Activated T-helper 2 cell treated with anti-CD3 and anti-CD28 coated beads, Interferon-gamma antibody, Interleukin-2, Interleukin-4, amounts not matched to agents 10 μg/mL and 5 μg/mL and 100 μg/mL, durations not matched to agents 14 hours and 24 hours and 36 hours (primary cell): ENCODE results near the gene UBA52. TPM values are rescaled to one million over a fixed set of nuclear protein-coding genes. Genes with fewer than 3 reads are reported as not detected.

Experiments
- DNase-seq: peaks from one replicate; pipeline ENCODE4 v3.0.0; 2021; ENCODE audit warnings: low spot score
- H3K27ac Mint-ChIP-seq: one replicate; pipeline ENCODE4 v1.8.0; 2021; ENCODE audit warnings: mixed read lengths
- H3K27me3 Mint-ChIP-seq: one replicate; pipeline ENCODE4 v1.8.0; 2021; ENCODE audit warnings: low read depth, mixed read lengths
- H3K36me3 Mint-ChIP-seq: one replicate; pipeline ENCODE4 v1.8.0; 2021; ENCODE audit warnings: low read depth, mixed read lengths
- H3K4me1 Mint-ChIP-seq: one replicate; pipeline ENCODE4 v1.8.0; 2021; ENCODE audit warnings: low read depth, mixed read lengths
- H3K4me3 Mint-ChIP-seq: one replicate; pipeline ENCODE4 v1.8.0; 2021; ENCODE audit warnings: low read depth, mild to moderate bottlenecking, moderate library complexity, mixed read lengths
- H3K9me3 Mint-ChIP-seq: one replicate; pipeline ENCODE4 v1.8.0; 2021; ENCODE audit warnings: mixed read lengths
- intact Hi-C: fragments of 100-400 bp; cut with micrococcal nuclease; formaldehyde crosslinking; loops from one replicate; pipeline ENCODE4 v1.15.1; 2023
- total RNA-seq: library from RNA; stranded (reverse); gene quantifications from 2 replicates; pipeline ENCODE4 v1.2.3, GENCODE V29; 2022

Gene UBA52
- total RNA-seq, 1 donor from 2014 or later = 1,579 TPM

- no peak overlapping the region for H3K27ac Mint-ChIP-seq
- peaks cover 55% of the 10 kb centered on the region for H3K36me3 Mint-ChIP-seq
- no peak for DNase-seq
- H3K4me3 Mint-ChIP-seq = no peak overlapping the region
- peaks cover 16% of the 10 kb centered on the region for H3K4me1 Mint-ChIP-seq
- no peaks in the 10 kb centered on the region for H3K27me3 Mint-ChIP-seq
- no peaks in the 10 kb centered on the region for H3K9me3 Mint-ChIP-seq
- intact Hi-C loops = no loop called here
These were observed 9.6 kb upstream of the UBA52 start for GRCh38 chr19:18562086-18562485.

- Mint-ChIP-seq H3K36me3 (peaks cover 67% of the 10 kb centered on the region), H3K4me3 (no peak overlapping the region)
- intact Hi-C loops = no loop called here
These were observed 4.7 kb upstream of the UBA52 start for GRCh38 chr19:18566953-18567352.

GRCh38 chr19:18568367-18568766, 3.3 kb upstream of the UBA52 start:
- no peak for DNase-seq
- H3K36me3 Mint-ChIP-seq = peaks cover 74% of the 10 kb centered on the region
- no peaks in the 10 kb centered on the region for H3K9me3 Mint-ChIP-seq
- H3K27me3 Mint-ChIP-seq = no peaks in the 10 kb centered on the region
- intact Hi-C loops = no loop called here
- H3K4me1 Mint-ChIP-seq = peaks cover 9% of the 10 kb centered on the region
- H3K27ac Mint-ChIP-seq = no peak overlapping the region
- H3K4me3 Mint-ChIP-seq = no peak overlapping the region

More at GRCh38 chr19:18566953-18567352, 4.7 kb upstream of the UBA52 start:
- H3K27ac Mint-ChIP-seq = no peak overlapping the region
- H3K4me1 Mint-ChIP-seq = no peaks in the 10 kb centered on the region
- no peaks in the 10 kb centered on the region for H3K27me3 Mint-ChIP-seq
- no peaks in the 10 kb centered on the region for H3K9me3 Mint-ChIP-seq
- no peak for DNase-seq

- no peaks in the 10 kb centered on the region for H3K27me3 Mint-ChIP-seq
- intact Hi-C loops = loop anchor here (5.0 kb wide), 1 partner anchor 97 kb away; no protein-coding TSS in a partner anchor
- H3K9me3 Mint-ChIP-seq = no peaks in the 10 kb centered on the region
- H3K27ac Mint-ChIP-seq = no peak overlapping the region
- H3K36me3 Mint-ChIP-seq = peaks cover 72% of the 10 kb centered on the region
- H3K4me1 Mint-ChIP-seq = peaks cover 19% of the 10 kb centered on the region
- no peak for DNase-seq
- H3K4me3 Mint-ChIP-seq = peak overlapping the region; percentile 14
These were observed 3.1 kb downstream of the UBA52 start for GRCh38 chr19:18574691-18575291.

- intact Hi-C loops = no loop called here
- Mint-ChIP-seq H3K27ac (no peak overlapping the region), H3K4me1 (peaks cover 19% of the 10 kb centered on the region), H3K9me3 (no peaks in the 10 kb centered on the region), H3K36me3 (peaks cover 66% of the 10 kb centered on the region), H3K27me3 (no peaks in the 10 kb centered on the region), H3K4me3 (no peak overlapping the region)
- DNase-seq = no peak
These were observed 4.7 kb downstream of the UBA52 start for GRCh38 chr19:18576383-18576782.

- no peak overlapping the region for H3K27ac Mint-ChIP-seq
- peaks cover 55% of the 10 kb centered on the region for H3K36me3 Mint-ChIP-seq
- intact Hi-C loops = no loop called here
- no peak overlapping the region for H3K4me3 Mint-ChIP-seq
- H3K9me3 Mint-ChIP-seq = no peaks in the 10 kb centered on the region
- H3K27me3 Mint-ChIP-seq = no peaks in the 10 kb centered on the region
- no peak for DNase-seq
- H3K4me1 Mint-ChIP-seq = peaks cover 18% of the 10 kb centered on the region
These were observed 5.8 kb downstream of the UBA52 start for GRCh38 chr19:18577365-18577914.

- H3K4me1 Mint-ChIP-seq = peaks cover 6% of the 10 kb centered on the region
- H3K36me3 Mint-ChIP-seq = peaks cover 27% of the 10 kb centered on the region
- intact Hi-C loops = no loop called here
- no peak overlapping the region for H3K4me3 Mint-ChIP-seq
- no peak for DNase-seq
- H3K27ac Mint-ChIP-seq = no peak overlapping the region
- H3K27me3 Mint-ChIP-seq = no peaks in the 10 kb centered on the region
- H3K9me3 Mint-ChIP-seq = no peaks in the 10 kb centered on the region
These were observed 8.7 kb downstream of the UBA52 start for GRCh38 chr19:18580311-18580710.

- peaks cover 30% of the 10 kb centered on the region for H3K4me1 Mint-ChIP-seq
- H3K9me3 Mint-ChIP-seq = no peaks in the 10 kb centered on the region
- H3K27ac Mint-ChIP-seq = no peak overlapping the region
- H3K4me3 Mint-ChIP-seq = peak overlapping the region; percentile 10
- H3K27me3 Mint-ChIP-seq = no peaks in the 10 kb centered on the region
- intact Hi-C loops = no loop called here
- no peak for DNase-seq
- H3K36me3 Mint-ChIP-seq = peaks cover 17% of the 10 kb centered on the region
These were observed 14.6 kb downstream of the UBA52 start for GRCh38 chr19:18586306-18586705.

GRCh38 chr19:18587561-18587960, 15.9 kb downstream of the UBA52 start:
- H3K4me1 Mint-ChIP-seq = peaks cover 30% of the 10 kb centered on the region
- DNase-seq = no peak
- H3K27ac Mint-ChIP-seq = peak overlapping the region; percentile 93
- no peaks in the 10 kb centered on the region for H3K27me3 Mint-ChIP-seq
- H3K9me3 Mint-ChIP-seq = no peaks in the 10 kb centered on the region
- H3K4me3 Mint-ChIP-seq = peak overlapping the region; percentile 84
- peaks cover 25% of the 10 kb centered on the region for H3K36me3 Mint-ChIP-seq
- intact Hi-C loops = no loop called here

GRCh38 chr19:18587962-18588610, 16.4 kb downstream of the UBA52 start:
- Mint-ChIP-seq H3K4me1 (peaks cover 30% of the 10 kb centered on the region), H3K27me3 (no peaks in the 10 kb centered on the region), H3K27ac (peak overlapping the region; percentile 93), H3K36me3 (peaks cover 27% of the 10 kb centered on the region), H3K9me3 (no peaks in the 10 kb centered on the region), H3K4me3 (peak overlapping the region; percentile 84)
- intact Hi-C loops = loop anchor here (1.0 to 2.0 kb wide), 2 partner anchors 43 to 66 kb away; partner anchors contain the start of gene ELL
- DNase-seq = no peak

- peak within 1 kb of the TSS; percentile 93 for H3K27ac Mint-ChIP-seq
- no peaks in the 10 kb centered on the region for H3K27me3 Mint-ChIP-seq
- H3K4me1 Mint-ChIP-seq = peaks cover 31% of the 10 kb centered on the region
- H3K9me3 Mint-ChIP-seq = no peaks in the 10 kb centered on the region
- H3K36me3 Mint-ChIP-seq = peaks cover 28% of the 10 kb centered on the region
- H3K4me3 Mint-ChIP-seq = peak within 1 kb of the TSS; percentile 84
- intact Hi-C loops = loop anchor here (1.0 to 2.0 kb wide), 3 partner anchors 17 to 66 kb away; partner anchors contain the start of genes ELL and UBA52
- peak; percentile 86 for DNase-seq
These were observed 17.1 kb downstream of the UBA52 start, which contains the start of gene REX1BD for GRCh38 chr19:18588611-18589379. Gene REX1BD, plus strand, starts transcription at chr19:18588798. Its CDS starts 4 bp downstream, at chr19:18588802.

GRCh38 chr19:18589380-18590272, 18.0 kb downstream of the UBA52 start:
- H3K27me3 Mint-ChIP-seq = peaks cover 1% of the 10 kb centered on the region
- intact Hi-C loops = loop anchor here (1.0 to 5.0 kb wide), 3 partner anchors 18 to 258 kb away; partner anchors contain the start of gene UBA52
- H3K4me3 Mint-ChIP-seq = peak overlapping the region; percentile 84
- H3K9me3 Mint-ChIP-seq = no peaks in the 10 kb centered on the region
- peak; percentile 74 for DNase-seq
- H3K36me3 Mint-ChIP-seq = peaks cover 28% of the 10 kb centered on the region
- H3K27ac Mint-ChIP-seq = peak overlapping the region; percentile 92
- peaks cover 32% of the 10 kb centered on the region for H3K4me1 Mint-ChIP-seq
